Erythroblast (primary cell): ENCODE measurements around the gene LMO1.

Experiments
- GATA1 ChIP-seq: IDR thresholded peaks from 2 replicates; pipeline ENCODE4 v1.6.1; 2011; ENCODE audit warnings: low read depth, mild to moderate bottlenecking, control low read depth, low read length, moderate library complexity
- POLR2A ChIP-seq: IDR thresholded peaks from 2 replicates; pipeline ENCODE4 v1.6.1; 2011; ENCODE audit warnings: mild to moderate bottlenecking, low read length

- no peak for TF ChIP-seq POLR2A
- TF ChIP-seq GATA1: no peak
Measured at GRCh38 chr11:8265681-8266241, 2.1 kb upstream of the LMO1 start.
